Mesodermal cell (in vitro differentiated cells): Measurements from ENCODE around the gene INHA.
A peak's percentile ranks its signal among the peaks of the same experiment; 100 is the strongest.

Source experiments
- H3K27ac ChIP-seq: 2 replicates; pipeline ENCODE4 v1.7.0; 2013; ENCODE audit warnings: mild to moderate bottlenecking, low read depth, low read length, moderate library complexity; ENCODE audit not compliant: severe bottlenecking
- H3K36me3 ChIP-seq: 2 replicates; pipeline ENCODE4 v1.7.1; 2013; ENCODE audit warnings: mild to moderate bottlenecking, low read length, moderate library complexity; ENCODE audit not compliant: control insufficient read depth, insufficient read depth
- H3K4me1 ChIP-seq: one replicate; pipeline ENCODE4 v1.7.1; 2013; ENCODE audit warnings: mild to moderate bottlenecking, low read length; ENCODE audit not compliant: insufficient read depth, control insufficient read depth, poor library complexity, severe bottlenecking
- H3K4me3 ChIP-seq: 2 replicates; pipeline ENCODE4 v1.7.0; 2013; ENCODE audit warnings: low read length, control low read depth, mild to moderate bottlenecking; ENCODE audit not compliant: insufficient read depth, poor library complexity, severe bottlenecking; ENCODE audit errors: extremely low read depth
- H3K9me3 ChIP-seq: 2 replicates; pipeline ENCODE4 v1.7.1; 2013; ENCODE audit warnings: mild to moderate bottlenecking, low read length, moderate library complexity; ENCODE audit not compliant: control insufficient read depth
- WGBS, 2 experiments: methylation state at CpG; one replicate each; pipeline ENCODE4 v1.1.5; 2013; ENCODE audit warnings: missing lambda C conversion rate in 2 of 2; ENCODE audit not compliant: insufficient coverage in 2 of 2; 5-methylcytosine and 5-hydroxymethylcytosine counted together

Gene INHA

DNA sequence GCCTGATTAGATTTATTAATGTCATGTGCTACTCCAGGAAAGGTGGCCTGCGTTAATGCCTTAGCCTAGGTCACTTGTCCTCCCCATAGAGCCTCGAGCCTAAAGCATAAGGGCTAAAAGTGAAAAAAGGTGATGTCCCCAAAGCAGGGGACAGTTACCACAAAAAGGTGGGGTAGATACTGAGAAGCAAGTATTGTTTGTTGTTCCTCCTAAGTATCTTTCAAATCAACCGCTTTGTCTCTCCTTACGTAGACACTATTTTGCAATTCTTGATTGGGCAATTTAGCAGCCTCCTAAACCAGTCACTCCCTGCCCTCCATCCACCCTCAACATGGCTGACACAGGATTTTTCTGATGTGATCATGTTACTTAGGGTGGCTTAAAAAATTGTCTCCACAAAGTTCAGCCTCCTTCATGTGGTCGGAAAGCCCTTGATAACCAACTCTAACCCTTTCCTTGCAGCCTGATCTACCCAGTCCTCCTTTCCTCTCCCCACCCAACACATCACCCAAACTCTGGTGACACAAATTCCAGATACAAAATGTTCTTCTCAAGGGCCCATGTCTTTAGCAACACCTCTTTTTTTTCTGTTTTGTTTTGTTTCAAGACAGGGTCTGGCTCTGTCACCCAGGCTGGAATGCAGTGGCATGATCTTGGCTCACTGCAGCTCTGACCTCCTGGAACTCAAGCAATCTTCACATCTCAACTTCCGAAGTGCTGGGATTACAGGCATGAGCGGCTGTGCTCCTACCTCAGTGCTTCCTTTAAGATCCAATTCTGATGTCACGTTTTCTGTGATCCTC lies 6.9 kb downstream of the INHA start:
- no peak overlapping the region for H3K4me3 ChIP-seq
- H3K36me3 ChIP-seq, result no peaks in the 10 kb centered on the region
- peaks cover 14% of the 10 kb centered on the region for H3K4me1 ChIP-seq
- H3K9me3 ChIP-seq, result no peaks in the 10 kb centered on the region
- H3K27ac ChIP-seq, result no peak overlapping the region
- WGBS, 2 experiments, result 84 to 89% methylated on average over 4 to 8 of the region's 8 CpGs

DNA sequence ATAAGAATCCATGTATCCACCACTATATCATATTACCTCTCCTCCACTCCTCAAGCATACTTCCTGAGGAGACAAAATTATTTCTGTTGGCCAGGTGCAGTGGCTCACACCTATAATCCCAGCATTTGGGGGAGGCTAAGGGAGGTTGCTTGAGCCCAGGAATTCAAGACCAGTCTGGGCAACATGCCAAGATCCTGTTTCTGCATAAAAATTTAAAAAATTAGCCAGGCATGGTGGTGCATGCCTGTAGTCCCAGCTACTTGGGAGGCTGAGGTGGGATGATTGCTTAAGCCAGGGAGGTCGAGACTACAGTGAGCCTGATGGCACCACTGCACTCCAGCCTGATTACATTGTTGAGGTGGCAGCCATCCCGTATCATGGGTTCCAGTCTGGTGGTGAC lies 9.2 kb downstream of the INHA start:
- Histone ChIP-seq H3K9me3 (no peaks in the 10 kb centered on the region), H3K27ac (no peak overlapping the region), H3K4me3 (no peak overlapping the region), H3K36me3 (no peaks in the 10 kb centered on the region), H3K4me1 (peaks cover 14% of the 10 kb centered on the region)
- WGBS, 2 experiments, result 70 to 83% methylated on average over 1 to 2 of the region's 2 CpGs

DNA sequence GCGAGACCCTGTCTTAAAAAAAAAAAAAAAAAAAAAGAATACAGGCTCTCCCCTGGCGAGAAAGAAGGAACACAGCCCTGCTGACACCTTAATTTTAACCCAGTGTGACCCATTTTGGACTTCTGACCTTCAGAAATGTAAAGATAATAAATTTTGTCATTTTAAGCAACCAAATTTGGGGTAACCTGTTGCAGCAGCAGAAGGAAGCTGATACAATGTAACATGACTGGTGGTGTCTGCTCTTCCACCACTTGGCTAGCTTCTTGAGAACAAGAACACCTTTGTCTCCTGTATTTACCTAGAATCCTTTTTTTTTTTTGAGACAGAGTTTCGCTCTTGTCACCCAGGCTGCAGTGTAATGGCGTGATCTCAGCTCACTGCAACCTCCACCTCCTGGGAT lies 19.0 kb downstream of the INHA start:
- WGBS, 2 experiments, result 50% methylated on average over 2 of the region's 4 CpGs; no CpG with 5 or more reads in 1 of the 2 experiments
- Histone ChIP-seq H3K9me3 (no peaks in the 10 kb centered on the region), H3K27ac (no peak overlapping the region), H3K36me3 (no peaks in the 10 kb centered on the region), H3K4me3 (no peak overlapping the region), H3K4me1 (peaks cover 1% of the 10 kb centered on the region)

DNA sequence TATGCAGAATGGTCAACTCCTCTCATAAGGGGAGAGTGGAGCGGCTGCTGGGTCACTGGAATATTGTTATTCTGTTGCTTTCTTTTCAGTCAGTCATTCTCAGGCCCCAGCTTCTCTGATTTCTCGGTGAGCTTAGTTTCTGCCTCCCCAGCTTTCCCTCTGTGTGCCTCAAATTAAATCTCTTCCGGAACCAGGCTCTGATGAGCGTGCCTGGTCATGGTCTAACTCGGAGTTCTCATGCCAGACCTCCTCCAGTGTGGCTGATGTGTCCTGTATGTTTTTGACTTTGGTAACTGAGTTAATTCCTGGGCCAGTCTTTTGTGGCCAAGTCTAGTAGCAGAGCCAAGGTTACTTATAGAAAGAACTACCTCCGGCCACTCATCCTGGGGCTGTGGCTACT lies 20.6 kb downstream of the INHA start:
- H3K27ac ChIP-seq, result no peak overlapping the region
- no peaks in the 10 kb centered on the region for H3K9me3 ChIP-seq
- no peaks in the 10 kb centered on the region for H3K36me3 ChIP-seq
- H3K4me3 ChIP-seq, result no peak overlapping the region
- H3K4me1 ChIP-seq, result peaks cover 11% of the 10 kb centered on the region
- WGBS, 2 experiments, result 80 to 89% methylated on average over 4 to 5 of the region's 6 CpGs

DNA sequence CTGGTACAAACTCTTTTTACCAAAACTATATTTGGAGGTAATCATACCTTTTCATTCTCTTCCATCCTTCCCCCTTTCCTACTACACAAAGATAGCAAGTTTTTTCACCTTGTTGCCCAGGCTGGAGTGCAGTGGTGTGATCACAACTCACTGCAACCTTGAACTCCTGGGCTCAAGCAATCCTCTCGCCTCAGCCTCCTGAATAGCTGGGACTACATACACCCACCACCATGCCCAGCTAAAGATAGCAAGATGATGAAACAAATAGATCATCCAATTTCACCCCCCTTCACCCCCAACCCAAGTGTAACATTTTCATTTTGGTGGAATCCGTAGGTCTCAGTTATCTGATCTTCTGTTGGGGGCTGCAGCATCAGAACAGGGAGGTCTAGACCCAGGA lies 21.0 kb downstream of the INHA start:
- H3K27ac ChIP-seq, result no peak overlapping the region
- peaks cover 11% of the 10 kb centered on the region for H3K4me1 ChIP-seq
- no peaks in the 10 kb centered on the region for H3K36me3 ChIP-seq
- WGBS, 2 experiments, result 60 to 100% methylated on average over 1 to 2 of the region's 2 CpGs
- no peaks in the 10 kb centered on the region for H3K9me3 ChIP-seq
- no peak overlapping the region for H3K4me3 ChIP-seq

DNA sequence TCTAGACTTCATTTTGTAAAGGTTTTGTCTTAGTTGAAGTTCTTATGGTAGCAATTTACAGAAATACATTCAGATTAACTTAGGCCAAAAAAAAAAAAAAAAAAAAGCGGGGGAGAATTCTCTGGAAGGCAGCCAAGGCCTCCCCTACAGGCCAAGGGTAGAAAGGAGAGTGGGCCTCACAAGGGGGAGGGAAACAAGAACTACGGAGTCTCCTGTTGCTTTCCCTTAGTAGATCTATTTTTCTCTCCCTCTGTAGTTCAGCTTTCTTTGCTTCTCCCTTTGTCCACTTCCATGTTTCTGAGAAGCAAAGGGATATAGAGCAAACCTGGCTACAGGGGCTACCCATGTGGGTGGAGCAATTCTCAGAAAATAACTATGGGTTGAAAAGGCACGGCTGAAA lies 23.1 kb downstream of the INHA start:
- Histone ChIP-seq H3K9me3 (no peaks in the 10 kb centered on the region), H3K4me1 (peaks cover 11% of the 10 kb centered on the region), H3K4me3 (no peak overlapping the region), H3K36me3 (no peaks in the 10 kb centered on the region), H3K27ac (no peak overlapping the region)
- WGBS, 2 experiments, result 77 to 100% methylated on average over 1 of the region's 3 CpGs

DNA sequence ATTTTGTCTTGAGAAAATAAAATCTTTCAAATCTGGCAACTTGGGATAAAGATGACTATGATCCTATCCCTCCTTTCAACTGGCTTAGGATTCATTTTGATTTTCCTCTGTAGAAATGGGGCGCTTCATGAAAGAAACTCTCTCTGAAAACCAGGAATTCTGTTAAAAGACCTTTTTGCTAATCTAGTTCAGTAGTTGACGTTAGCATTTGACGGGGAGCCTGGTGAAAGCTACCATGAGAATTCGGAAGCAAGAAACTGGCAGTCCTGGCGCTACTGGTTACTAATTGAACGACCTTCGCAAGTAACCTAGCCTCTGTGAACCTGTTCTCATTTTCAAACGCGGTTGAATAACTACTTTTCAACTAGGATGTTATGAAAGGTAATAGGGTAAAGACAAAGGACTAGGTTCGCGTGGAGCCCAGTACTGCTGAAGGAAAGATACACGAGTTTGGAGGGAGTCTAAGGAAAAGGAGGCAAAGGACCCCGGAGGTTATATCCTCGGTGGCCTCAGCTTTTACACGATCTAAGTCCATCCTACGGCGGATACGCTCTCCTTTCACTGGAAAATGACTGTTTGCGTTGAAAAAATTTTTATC lies 24.9 kb downstream of the INHA start:
- Histone ChIP-seq H3K36me3 (peaks cover 7% of the 10 kb centered on the region), H3K4me1 (peaks cover 11% of the 10 kb centered on the region), H3K9me3 (no peaks in the 10 kb centered on the region), H3K4me3 (peak overlapping the region; percentile 66), H3K27ac (peak overlapping the region; percentile 95)
- WGBS, 2 experiments, result 11% methylated on average over 13 to 16 of the region's 19 CpGs

DNA sequence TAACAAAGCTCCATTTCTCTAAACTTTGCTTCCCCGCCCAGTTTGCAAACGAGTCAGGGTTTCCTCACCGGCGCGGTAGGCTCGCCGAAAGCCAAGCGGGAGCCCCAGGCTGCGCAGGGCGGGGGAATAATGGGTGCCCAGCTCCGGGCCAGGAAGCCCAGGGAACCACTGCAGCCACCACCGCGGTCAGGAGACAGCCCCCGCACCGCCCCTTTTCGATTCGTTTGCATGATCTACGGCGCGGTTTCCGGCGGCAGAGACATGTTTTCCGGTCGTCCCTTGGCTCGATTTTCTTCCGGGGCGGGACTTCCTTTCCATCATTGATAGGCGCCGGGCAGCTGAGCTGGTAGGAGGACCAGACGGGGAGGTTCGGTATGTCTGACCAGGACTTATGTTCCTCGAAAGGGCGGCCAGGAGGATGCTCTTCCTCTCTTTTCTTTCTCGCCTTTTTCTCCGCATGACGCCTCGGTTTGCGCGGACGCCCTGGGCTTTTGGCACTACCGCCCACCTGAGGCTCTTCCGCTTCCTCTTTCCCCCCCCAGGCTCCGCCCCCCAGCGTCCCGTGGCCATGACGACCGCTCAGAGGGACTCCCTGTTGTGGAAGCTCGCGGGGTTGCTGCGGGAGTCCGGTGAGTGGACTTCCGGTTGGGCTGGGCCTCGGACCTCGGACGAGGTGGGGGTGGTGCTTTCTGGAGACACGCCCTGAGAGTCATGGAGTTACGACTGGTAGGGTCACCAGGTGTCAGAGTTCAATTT lies 25.6 kb downstream of the INHA start, which contains the start of gene STK11IP:
TSS of gene STK11IP (plus strand) at position 306 of the 756 bp plus-strand sequence. CDS start at position 569, 263 bp downstream.
- peak within 1 kb of the TSS; percentile 95 for H3K27ac ChIP-seq
- WGBS, 2 experiments, result 0% methylated on average over 45 to 48 of the region's 57 CpGs
- H3K4me1 ChIP-seq, result peaks cover 11% of the 10 kb centered on the region
- peaks cover 11% of the 10 kb centered on the region for H3K36me3 ChIP-seq
- H3K4me3 ChIP-seq, result peak within 1 kb of the TSS; percentile 66
- H3K9me3 ChIP-seq, result no peaks in the 10 kb centered on the region

DNA sequence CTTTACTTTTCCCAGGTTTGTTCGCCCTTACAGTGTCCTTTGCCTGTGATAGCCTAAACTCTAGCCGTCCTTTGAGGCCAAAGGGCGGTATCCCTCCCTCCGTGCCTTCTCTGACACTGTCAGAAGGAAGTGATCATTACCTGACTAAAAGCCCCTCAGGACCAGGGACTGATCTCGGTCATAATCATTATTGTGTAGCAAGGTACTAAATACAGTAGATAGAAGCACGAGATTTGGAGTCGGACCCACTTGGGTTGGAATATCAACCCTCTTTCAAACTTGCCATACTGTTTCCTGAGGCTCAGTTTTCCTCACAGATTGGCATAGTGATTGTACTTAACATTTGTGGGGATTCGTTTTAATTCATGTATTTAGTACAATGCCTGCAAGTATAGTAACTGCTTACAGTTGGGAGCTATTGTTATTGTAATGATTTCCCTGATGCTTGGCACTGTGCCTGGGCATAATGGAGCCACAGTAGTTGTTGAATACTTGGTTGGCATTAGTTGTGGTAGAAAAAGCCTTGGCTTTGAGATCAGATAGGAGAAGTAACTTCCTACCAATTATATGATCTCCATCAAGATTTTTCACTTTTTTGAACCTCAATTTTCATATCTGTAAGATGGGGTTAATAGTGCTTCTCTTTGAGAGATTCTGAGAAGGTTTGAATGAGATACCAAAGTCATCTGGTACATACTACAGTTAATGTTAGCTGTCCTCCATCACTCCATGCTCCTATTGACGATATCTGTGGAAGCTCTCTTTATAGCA lies 26.4 kb downstream of the INHA start:
- peak overlapping the region; percentile 39 for H3K27ac ChIP-seq
- H3K4me3 ChIP-seq, result peak overlapping the region; percentile 66
- 34 to 44% methylated on average over 5 to 9 of the region's 9 CpGs for WGBS, 2 experiments
- no peaks in the 10 kb centered on the region for H3K9me3 ChIP-seq
- H3K4me1 ChIP-seq, result peaks cover 11% of the 10 kb centered on the region
- peaks cover 11% of the 10 kb centered on the region for H3K36me3 ChIP-seq

DNA sequence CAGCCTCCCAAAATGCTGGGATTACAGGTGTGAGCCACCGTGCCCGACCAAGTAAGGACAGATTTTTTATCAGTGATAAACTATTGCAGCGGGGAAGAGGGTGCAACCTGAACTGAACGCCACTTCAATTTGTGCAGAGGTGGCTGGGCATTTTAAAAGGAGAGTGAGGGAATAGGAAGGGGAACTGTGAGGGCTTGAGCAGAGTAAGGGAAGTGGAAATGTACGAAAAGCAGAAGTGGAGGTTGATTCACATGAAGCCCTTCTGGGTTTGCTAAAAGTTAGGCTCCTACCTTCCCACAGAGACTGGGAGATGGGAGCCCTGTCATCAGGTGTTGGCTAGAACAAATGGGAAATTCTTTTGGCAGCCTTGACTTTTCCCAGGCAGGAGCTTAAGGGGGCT lies 31.7 kb downstream of the INHA start:
- Histone ChIP-seq H3K4me3 (no peak overlapping the region), H3K36me3 (peaks cover 32% of the 10 kb centered on the region), H3K9me3 (no peaks in the 10 kb centered on the region), H3K27ac (no peak overlapping the region), H3K4me1 (no peaks in the 10 kb centered on the region)
- WGBS, 2 experiments, result 92 to 97% methylated on average over 3 to 4 of the region's 5 CpGs
